ENCODE measurements around the gene PGF. TPM values are rescaled to one million over a fixed set of nuclear protein-coding genes. Genes with fewer than 3 reads are reported as not detected.

PGF gene
- total and polyA plus RNA-seq, 2 of the 13 experiments (the other 11 are each of a cell fraction or from before 2014, with no cell fraction given) = 10.7 to 27.5 TPM

DNA sequence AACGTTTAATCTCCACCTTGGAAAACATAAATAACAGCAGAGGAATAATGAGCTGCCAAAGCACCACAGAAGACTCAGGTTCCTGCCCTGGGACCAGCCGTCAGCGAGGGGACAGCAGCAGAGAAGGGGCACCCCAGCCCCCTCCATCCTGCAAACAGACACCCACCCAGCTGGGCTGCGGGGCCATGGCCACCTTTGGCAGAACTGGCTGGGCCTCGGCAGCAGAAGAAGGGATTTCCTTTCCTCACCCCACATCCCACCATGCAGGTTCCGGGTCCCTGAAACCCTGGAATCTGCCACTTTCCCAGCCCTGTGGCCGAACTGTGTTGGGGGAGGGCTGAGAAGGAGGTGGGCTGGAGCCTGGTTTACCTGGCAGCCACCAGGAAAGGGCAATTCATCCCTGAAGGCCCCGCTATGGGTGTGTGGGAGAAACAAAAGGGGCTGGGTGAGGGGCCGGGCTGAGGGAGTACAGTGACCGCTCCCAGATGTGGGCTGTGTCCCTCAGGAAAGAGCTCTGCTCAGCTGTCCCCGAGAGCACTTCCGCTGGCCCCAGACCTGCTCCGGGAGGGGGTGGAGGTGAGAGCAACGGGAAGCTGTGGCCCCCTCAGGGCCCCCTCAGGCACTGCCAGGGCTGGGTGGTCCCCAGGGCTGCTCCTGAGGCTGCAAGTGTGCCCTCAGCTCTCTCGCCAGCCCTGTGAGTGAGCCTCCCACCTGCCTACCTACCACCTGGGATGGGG is 3.8 kb downstream of the PGF start (continued):
- TF ChIP-seq, protein P1, sequence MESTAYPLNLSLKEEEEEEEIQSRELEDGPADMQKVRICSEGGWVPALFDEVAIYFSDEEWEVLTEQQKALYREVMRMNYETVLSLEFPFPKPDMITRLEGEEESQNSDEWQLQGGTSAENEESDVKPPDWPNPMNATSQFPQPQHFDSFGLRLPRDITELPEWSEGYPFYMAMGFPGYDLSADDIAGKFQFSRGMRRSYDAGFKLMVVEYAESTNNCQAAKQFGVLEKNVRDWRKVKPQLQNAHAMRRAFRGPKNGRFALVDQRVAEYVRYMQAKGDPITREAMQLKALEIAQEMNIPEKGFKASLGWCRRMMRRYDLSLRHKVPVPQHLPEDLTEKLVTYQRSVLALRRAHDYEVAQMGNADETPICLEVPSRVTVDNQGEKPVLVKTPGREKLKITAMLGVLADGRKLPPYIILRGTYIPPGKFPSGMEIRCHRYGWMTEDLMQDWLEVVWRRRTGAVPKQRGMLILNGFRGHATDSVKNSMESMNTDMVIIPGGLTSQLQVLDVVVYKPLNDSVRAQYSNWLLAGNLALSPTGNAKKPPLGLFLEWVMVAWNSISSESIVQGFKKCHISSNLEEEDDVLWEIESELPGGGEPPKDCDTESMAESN (CRISPR knock-in tag; conservative IDR thresholded peaks at IDR 0.05) = peak; percentile 75; the same call in 1 of the 2 replicates
- TF ChIP-seq ZFP82 (CRISPR knock-in tag; IDR thresholded peaks at IDR 0.05; ENCODE audit: borderline replicate concordance) = 0 out of 2 replicates have a peak, but pooled peaks have one; percentile 87
- TF ChIP-seq LCORL (IDR thresholded peaks at IDR 0.05) = no peak
- TF ChIP-seq LCORL (CRISPR knock-in tag; IDR thresholded peaks at IDR 0.05) = peak; percentile 1; the same call in 1 of the 2 replicates
- TF ChIP-seq, protein P2, sequence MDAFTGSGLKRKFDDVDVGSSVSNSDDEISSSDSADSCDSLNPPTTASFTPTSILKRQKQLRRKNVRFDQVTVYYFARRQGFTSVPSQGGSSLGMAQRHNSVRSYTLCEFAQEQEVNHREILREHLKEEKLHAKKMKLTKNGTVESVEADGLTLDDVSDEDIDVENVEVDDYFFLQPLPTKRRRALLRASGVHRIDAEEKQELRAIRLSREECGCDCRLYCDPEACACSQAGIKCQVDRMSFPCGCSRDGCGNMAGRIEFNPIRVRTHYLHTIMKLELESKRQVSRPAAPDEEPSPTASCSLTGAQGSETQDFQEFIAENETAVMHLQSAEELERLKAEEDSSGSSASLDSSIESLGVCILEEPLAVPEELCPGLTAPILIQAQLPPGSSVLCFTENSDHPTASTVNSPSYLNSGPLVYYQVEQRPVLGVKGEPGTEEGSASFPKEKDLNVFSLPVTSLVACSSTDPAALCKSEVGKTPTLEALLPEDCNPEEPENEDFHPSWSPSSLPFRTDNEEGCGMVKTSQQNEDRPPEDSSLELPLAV (CRISPR knock-in tag; conservative IDR thresholded peaks at IDR 0.05; ENCODE audit: low read depth) = no peak
- no peak for TF ChIP-seq ZNF747 (CRISPR knock-in tag; IDR thresholded peaks at IDR 0.05; ENCODE audit: borderline replicate concordance)
- TF ChIP-seq ZBTB7B (CRISPR knock-in tag; IDR thresholded peaks at IDR 0.05) = peak; percentile 85
- TF ChIP-seq, protein P3, sequence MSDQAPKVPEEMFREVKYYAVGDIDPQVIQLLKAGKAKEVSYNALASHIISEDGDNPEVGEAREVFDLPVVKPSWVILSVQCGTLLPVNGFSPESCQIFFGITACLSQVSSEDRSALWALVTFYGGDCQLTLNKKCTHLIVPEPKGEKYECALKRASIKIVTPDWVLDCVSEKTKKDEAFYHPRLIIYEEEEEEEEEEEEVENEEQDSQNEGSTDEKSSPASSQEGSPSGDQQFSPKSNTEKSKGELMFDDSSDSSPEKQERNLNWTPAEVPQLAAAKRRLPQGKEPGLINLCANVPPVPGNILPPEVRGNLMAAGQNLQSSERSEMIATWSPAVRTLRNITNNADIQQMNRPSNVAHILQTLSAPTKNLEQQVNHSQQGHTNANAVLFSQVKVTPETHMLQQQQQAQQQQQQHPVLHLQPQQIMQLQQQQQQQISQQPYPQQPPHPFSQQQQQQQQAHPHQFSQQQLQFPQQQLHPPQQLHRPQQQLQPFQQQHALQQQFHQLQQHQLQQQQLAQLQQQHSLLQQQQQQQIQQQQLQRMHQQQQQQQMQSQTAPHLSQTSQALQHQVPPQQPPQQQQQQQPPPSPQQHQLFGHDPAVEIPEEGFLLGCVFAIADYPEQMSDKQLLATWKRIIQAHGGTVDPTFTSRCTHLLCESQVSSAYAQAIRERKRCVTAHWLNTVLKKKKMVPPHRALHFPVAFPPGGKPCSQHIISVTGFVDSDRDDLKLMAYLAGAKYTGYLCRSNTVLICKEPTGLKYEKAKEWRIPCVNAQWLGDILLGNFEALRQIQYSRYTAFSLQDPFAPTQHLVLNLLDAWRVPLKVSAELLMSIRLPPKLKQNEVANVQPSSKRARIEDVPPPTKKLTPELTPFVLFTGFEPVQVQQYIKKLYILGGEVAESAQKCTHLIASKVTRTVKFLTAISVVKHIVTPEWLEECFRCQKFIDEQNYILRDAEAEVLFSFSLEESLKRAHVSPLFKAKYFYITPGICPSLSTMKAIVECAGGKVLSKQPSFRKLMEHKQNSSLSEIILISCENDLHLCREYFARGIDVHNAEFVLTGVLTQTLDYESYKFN (CRISPR knock-in tag; conservative IDR thresholded peaks at IDR 0.05) = peak; percentile 68
- peak; percentile 38; the same call in 1 of the 2 replicates for TF ChIP-seq ZNF556 (CRISPR knock-in tag; IDR thresholded peaks at IDR 0.05; ENCODE audit: borderline replicate concordance)
- TF ChIP-seq GATA4 (IDR thresholded peaks at IDR 0.05; ENCODE audit: borderline replicate concordance, low read depth) = 0 out of 2 replicates have a peak, but pooled peaks have one; percentile 24
- TF ChIP-seq ZNF3 (CRISPR knock-in tag; IDR thresholded peaks at IDR 0.05) = no peak
- TF ChIP-seq, protein P4, sequence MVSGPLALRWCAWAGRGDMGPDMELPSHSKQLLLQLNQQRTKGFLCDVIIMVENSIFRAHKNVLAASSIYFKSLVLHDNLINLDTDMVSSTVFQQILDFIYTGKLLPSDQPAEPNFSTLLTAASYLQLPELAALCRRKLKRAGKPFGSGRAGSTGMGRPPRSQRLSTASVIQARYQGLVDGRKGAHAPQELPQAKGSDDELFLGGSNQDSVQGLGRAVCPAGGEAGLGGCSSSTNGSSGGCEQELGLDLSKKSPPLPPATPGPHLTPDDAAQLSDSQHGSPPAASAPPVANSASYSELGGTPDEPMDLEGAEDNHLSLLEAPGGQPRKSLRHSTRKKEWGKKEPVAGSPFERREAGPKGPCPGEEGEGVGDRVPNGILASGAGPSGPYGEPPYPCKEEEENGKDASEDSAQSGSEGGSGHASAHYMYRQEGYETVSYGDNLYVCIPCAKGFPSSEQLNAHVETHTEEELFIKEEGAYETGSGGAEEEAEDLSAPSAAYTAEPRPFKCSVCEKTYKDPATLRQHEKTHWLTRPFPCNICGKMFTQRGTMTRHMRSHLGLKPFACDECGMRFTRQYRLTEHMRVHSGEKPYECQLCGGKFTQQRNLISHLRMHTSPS (CRISPR knock-in tag; IDR thresholded peaks at IDR 0.05; ENCODE audit: low read depth) = peak; percentile 40; the same call in 1 of the 2 replicates
- TF ChIP-seq PHF21A (CRISPR knock-in tag; IDR thresholded peaks at IDR 0.05) = peak; percentile 49
- TF ChIP-seq ZSCAN21 (CRISPR knock-in tag; IDR thresholded peaks at IDR 0.05; ENCODE audit: borderline replicate concordance) = no peak
- TF ChIP-seq SPEN (CRISPR knock-in tag; IDR thresholded peaks at IDR 0.05; ENCODE audit: low read depth) = peak; percentile 27; the same call in 1 of the 2 replicates
- peak; percentile 62 for TF ChIP-seq RBFOX2 (IDR thresholded peaks at IDR 0.05; ENCODE audit: low read depth, low read length)
- TF ChIP-seq, protein P5, sequence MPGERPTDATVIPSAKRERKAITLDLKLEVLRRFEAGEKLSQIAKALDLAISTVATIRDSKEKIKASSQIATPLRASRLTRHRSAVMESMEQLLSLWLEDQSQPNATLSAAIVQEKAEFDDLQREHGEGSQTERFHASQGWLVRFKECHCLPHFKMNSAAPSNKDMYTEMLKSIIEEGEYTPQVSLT (CRISPR knock-in tag; IDR thresholded peaks at IDR 0.05; ENCODE audit: borderline replicate concordance, low read depth) = peak; percentile 14; the same call in 1 of the 2 replicates
- TF ChIP-seq SUZ12 (IDR thresholded peaks at IDR 0.05; ENCODE audit: low read depth, low read length) = no peak
